Amniotic epithelial cell (primary cell): ENCODE measurements around the gene TP53AIP1.
A peak's percentile ranks its signal among the peaks of the same experiment; 100 is the strongest.

Source experiments
- DNase-seq: peaks from one replicate; pipeline ENCODE4 v3.0.0-alpha.2; 2010; ENCODE audit warnings: low read depth

Gene TP53AIP1, protein sequence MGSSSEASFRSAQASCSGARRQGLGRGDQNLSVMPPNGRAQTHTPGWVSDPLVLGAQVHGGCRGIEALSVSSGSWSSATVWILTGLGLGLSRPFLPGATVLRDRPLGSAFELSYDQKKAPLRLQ

DNA sequence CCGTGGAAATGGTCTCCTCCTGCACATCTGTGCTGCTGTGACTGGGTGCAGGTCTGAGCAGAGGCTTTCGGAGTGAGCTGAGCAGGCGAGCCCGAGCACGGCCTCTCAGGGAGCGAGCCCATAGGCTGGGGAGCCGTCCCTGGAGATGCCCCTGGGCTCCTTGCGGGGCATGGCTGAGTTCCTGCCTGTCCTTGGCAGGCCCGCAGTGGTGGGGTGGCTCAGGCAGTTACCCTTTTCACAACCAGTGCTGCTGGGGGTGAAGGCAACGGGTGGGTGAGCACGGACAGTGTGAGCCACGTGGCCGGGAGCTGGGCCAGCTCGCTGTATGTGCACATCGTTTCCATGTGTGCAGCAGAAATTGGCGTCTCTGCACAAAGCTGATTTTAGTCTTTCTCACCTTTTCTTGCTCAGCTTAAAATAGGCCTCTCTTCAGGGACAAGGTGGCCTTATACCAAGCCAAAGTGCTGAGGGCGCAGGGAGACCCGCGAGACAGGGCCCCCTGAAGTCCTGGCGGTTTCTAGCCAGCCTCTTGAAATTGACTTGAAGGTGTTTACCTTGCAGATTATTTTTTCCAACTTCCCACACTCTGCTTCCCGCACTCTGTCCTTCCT is at the start of gene TP53AIP1:
TP53AIP1 (minus strand) TSS at position 55 of the 611 bp plus-strand sequence. CDS start 5,053 bp downstream, outside the sequence.
- no peak for DNase-seq

DNA sequence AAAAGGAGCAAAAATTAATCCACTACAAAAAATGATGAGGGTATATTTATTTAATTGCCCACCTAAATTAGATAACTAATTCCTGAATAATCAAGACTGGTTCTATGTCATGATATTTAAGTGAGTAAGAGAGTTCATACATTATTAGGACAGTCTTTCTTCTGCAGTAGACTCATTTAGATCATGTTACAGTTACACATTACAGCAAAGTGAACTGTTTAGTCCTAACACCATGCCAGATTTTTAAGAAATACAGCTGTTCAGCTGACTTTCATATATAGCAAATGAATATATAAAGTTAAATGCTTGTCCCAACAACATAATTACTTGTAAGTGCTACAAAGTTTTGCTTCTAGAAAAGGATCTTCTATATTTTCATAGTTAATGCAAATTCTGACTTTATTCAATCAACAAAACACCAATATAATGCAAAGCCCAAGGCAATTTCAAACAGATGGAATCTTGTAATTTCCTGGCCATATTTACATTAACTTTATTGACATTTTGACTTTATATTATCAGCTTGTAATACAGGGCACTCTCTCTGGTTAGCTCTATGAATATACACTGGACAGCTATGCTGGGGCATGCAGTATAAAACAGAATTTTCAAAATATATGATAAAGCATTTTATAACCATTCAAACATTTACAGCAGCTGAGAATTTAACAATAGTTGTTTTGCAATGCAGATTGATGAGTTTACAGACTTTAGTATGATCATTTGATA is 45.7 kb upstream of the TP53AIP1 start:
- no peak for DNase-seq

DNA sequence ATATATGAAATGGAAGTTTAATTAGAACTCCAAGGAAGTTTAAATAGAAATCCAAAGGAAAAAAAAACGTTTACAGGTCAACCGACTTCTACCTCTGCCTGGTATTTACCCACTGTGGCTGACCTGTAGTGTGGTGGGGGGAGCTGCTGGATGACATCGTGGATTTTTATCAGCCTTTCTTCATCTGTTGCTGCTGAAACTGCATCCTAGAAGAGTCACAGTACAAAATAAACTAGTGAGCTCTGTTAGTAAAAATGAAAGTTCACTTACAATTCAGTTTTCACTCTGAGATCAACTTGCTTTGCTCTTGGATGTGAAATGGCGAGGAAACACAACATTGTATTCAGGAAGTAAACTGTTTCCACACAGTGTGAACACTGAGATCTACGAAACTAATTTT is 43.2 kb upstream of the TP53AIP1 start:
- DNase-seq = no peak

DNA sequence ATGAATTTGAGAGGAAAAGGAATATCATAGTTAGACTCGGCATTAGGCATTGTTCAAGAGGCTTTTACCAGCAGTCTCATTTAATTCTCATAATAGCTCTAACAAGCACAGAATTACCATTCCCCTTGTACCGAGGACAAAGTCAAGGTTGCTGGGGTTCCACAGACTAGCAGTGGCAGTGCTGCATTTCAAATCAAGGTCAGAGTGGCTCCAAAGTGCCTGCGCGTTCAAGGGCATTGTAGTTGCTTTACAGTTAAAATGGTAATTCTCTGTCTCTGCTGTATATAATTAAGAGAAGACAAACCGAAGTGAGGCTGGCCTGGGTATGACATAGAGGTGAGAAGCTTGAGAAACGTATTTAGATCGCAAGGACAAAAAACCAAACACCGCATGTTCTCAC is 40.4 kb upstream of the TP53AIP1 start:
- no peak for DNase-seq

DNA sequence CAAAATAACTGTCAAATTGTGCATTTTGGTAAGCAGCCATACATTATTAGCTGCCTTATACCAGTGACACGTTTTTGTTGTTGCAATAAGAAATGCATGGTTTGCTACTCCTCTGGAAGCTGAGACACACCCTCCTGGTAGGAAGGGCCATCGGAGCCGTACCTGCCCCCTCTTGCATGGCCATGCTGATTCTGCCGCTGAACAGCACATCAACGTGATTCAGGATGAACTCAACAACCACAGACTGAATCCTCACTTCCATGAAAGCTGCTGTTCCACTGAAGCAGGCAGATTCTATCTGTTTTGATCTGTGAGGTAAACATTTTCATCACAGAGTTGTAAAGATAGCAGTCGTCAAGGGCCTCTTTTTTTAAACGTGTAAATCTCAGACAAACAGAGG is 38.6 kb upstream of the TP53AIP1 start:
- peak; percentile 74 for DNase-seq

DNA sequence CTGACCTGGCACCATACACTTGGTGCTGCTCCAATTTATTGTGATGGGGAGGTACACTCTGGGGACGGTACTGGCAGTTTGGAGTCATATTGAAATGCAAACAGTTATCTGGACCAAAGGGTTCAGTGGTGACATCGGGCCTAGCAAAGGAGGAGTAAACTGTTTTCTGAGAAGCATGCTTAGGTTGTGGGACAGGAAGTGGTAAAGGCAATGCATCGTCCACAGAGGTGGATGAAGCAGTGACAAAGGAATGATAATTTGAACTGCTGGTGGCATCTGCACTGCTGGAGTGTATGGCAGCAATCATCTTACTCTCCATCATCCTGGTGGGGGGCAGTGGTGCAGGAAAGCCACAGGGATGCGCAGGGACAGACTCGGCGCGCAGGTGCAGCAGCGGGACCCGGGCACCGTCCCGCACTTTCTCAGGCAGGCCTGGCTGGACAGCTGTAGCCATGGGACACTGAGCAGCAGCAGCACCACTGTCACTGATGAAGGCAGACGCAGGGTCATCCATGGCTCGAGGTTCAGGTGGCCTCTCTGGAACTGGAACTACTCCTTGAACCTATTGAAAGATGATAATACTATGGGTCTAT is 28.0 kb upstream of the TP53AIP1 start:
- no peak for DNase-seq

DNA sequence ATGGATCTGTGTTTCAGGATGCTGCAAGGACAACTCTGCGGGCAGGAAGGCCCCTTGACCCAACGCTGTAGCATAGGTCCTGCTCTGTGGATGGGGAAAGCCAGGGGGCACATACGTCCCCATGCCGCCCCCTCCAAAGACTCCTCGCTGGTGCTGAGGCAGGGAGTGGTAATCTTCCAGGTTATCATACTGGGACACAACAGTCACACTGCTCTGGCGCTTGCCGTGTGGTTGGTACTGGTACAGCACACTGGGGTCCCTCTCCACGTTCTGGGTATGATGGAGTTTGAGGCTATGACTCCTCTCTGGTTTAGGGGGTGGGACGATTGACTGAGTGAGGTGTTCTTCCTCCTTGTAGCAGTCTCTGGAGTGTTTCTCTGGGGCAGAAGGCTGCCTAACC is 26.2 kb upstream of the TP53AIP1 start:
- DNase-seq = no peak

DNA sequence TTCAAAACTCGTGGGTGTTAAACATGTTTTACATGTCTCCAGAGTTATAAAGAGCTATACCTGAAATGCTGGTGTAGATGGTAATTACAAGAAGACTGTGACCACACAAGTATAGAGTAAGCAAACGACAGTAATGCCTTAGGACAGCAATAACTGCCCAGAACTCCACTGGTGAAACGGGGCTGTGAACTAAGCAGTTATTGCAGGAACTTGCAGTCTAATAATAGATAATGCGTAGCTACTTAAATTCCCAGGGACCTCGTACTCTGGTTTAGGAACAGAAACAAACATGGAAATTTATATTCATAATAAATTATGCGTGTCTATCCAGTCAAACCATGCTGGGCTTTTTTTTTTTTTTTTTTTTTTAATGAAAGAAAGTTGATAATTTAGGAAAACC is 24.9 kb upstream of the TP53AIP1 start:
- no peak for DNase-seq

DNA sequence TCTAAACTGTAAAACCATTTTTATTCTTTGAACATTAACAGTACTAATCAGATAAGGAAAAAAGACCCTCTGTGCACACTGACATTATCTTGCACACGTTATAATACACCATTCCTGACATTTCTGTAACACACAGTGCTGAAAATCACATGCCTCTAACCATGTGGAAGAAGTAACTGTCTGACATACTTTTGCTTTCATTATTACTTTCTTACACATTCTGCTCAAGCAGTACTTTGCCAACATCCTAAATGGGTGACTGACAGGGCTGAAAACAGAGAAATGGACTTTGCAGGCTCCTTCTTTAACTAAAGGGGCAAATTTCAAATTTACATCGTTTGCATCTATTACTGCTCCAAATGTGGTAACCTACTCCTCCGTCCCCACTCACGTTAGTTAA is 22.8 kb upstream of the TP53AIP1 start:
- DNase-seq = no peak

DNA sequence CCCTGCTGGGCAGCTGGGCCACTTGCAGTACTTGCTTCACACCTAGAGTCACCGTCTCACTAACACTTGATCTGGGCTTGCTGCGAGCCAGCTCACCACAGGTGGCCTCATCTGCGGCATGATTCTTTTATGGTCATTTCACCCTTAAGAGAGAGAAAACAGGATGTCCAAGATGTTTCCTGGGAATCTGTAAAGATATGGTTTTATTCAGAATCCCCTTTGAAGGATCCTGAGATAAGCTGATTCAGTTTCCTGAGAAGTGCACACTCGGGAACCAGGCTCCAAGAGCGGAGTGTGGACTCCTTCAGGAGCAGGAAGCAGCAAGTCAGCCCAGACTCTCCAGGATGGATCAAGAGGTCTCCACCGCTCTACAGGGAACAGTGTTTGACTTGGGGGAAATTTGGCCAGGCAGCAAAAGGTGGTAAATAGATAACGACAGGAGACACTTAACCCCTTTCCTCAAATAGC is 21.8 kb upstream of the TP53AIP1 start:
- DNase-seq = no peak

DNA sequence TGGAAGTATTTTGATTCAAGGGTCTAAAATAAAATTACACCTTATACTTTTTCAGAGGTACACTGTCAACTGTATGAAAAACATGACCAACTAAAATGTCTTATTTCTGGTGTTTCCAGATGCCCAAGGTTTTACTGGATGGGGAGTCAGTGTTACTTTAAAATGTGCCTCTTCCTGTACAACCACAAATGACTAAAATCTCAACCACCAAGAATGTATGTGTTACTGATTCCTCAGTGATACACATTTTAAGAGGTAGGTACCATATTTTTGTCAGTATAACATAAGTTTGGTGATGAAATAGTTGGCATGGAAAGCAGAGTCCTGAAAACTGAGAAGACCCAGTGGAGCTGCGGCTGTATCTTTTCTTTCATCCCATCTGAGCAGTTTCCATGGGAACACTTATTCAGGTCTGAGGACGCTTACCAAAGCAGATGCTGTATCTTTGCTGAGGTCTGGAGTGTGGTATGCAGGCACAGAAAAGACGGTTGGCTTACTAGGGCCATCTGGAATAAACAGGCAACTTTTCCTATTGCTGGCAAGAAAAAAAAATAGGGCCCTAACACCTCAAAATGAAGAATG is 21.2 kb upstream of the TP53AIP1 start:
- peak; percentile 28 for DNase-seq

DNA sequence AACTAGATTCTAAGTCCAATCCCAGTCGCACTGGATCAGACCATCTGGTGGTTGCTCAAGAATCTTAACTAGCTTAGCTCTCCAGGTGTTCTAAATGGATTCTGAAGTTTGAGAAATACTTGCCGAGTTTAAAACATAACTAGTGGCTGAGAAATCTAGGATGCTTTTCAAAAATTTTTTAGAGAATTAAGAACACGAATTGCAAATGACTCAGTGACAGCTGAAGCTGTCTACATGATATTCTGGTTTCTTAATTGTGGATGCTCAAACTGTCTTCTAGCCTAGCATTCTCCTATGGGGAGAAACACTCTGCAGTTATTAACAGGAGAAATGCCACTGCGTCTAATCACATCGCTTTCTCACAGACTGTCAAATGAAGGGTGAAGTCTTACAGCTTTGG is 20.2 kb upstream of the TP53AIP1 start:
- no peak for DNase-seq

DNA sequence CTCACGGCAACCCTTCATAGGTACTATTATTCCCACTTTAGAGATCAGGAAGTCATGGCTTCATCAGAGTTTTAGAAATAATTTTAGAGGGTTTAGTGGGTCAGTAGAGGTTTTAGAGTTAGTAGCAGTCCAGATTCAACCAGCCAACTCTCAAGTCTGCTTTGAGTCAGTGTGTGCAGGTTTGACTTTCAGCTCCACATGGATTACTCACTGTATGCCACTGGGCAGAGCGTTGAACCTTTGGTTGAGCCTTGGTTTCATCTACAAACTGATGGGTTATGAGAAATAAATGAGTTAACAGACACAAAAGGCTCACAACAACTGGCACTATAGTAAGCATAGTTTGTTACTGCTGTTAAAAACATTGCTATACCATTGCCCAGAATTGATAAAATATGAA is 19.0 kb upstream of the TP53AIP1 start:
- no peak for DNase-seq

DNA sequence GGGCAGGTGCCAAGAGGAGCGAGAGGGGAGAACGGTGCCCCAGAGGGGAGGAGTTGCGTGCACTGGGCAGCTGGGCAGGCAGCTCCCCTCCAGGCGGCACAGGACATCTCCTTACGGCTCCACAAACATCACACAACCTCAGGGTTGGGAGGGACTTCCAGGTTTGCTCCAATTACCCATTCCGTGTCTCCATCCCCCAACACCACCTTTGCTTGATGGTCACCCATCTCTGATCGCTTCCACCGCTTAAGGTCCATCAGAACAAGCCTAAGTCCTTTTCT is 14.5 kb upstream of the TP53AIP1 start:
- DNase-seq = no peak

DNA sequence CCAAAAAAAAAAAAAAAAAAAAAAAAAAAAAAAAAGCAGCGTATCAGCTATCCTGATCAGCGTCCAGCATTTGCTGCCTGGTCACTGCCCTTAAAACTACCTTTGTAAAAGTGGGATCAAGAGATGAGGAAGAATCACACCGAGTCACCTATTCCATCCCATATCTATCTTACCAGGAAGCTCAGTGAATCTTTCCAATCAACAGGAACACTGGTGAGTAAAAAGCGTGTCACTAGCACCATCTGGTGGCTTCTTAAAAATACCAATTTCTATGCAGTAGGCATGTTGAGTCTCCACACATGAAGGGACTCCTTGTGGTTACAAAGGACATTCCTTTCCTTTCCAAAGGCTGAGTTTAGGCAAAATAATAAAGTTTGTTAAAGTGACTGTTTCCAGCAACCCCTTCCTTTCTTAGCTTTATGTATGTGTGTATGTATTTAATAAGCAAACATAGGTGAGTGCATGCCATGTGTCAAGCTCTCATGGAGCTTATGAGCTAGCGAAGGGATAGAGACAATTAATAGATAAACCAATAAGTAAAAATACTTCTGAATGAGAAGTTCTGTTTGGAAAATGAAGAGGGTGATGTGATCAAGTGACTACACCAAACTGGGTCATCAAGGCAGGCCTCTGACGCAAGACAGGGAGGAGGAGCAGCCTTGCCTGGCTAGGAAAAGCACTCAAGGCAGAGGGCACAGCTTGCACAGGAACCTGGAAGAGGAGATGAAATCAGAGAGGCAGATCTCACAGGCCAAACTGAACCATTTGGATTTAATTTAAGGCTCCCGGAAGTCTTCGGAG is 13.9 kb upstream of the TP53AIP1 start:
- DNase-seq = peak; percentile 63

DNA sequence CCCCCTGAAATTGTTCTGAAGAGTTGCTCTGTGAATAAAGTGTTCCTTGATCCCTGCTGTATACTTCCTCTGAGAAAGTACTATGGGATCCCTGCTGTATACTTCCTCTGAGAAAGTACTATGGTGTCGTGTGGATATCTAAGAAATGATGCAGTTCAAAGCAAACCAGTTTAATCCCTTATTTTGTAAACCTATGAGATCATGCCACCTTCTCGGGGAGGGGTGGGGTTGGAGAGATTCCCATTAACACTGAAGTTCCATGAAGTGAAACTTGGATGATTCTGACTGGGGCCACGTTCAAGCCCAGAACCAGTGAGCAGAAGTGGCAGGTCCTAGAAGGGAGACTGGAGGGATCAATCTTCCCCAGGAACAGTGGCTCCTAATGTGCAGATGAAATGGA is 13.0 kb upstream of the TP53AIP1 start:
- no peak for DNase-seq

DNA sequence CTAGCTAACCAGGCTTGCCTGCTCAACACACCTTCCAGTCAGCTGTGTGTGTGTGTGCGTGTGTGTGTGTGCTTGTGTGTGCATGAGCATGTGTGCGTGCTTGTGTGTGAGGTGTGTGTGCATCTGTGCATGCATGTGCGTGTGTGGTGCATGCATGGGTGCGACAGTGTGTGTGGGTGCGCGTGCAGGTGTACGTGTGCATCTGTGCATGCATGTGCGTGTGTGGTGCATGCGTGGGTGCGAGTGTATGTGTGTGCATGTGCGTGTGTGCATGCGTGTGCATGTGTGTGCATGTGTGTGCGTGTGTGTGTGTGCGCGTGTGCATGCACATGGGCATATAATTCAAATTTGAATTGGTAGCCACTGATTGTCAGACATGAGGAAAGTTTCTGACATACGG is 10.5 kb upstream of the TP53AIP1 start:
- no peak for DNase-seq

DNA sequence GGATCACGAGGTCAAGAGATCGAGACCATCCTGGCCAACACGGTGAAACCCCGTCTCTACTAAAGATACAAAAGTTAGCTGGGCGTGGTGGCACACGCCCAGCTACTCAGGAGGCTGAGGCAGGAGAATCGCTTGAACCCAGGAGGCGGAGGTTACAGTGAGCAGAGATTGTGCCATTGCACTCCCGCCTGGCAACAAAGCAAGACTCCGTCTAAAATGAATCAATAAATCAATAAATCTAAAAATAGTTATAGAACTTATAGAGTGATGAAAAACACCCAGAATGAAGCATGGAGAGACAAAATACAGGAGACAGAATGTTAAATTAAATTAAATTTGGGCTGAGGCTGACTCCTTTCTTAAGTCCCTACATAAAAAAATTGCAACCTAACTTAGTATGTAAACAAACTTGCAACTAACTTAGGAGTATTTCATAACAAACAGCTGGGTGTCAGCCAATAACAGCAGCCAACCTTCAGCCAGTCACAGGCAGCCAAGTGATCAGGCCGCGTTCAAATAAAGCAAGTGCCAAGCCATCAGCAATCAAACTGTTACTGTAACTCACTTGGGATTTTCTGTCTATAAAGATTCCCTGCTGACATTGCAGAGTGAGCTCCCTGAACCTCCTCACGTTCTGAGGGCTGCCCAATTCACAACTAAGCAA is 7.3 kb upstream of the TP53AIP1 start:
- DNase-seq = no peak

DNA sequence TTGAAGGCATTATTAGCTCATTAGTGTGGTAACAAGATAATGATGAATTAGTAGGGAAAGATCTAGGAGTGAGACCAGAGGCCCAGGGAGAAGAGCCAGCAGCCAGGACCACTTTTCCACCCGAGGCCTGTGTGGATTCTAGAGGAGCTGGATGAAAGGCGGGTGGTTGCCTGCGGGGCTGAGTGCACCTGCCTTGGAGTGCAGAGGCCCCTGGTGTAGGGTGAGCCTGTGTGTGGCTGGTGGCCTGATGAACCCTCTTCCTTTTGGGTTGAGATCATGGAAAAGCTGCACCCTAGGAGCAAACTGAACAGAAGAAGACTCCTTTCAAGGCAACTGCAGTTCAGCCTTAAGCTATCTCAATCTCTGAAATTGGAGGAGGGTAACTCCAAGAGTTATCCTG is 5.9 kb upstream of the TP53AIP1 start:
- no peak for DNase-seq

DNA sequence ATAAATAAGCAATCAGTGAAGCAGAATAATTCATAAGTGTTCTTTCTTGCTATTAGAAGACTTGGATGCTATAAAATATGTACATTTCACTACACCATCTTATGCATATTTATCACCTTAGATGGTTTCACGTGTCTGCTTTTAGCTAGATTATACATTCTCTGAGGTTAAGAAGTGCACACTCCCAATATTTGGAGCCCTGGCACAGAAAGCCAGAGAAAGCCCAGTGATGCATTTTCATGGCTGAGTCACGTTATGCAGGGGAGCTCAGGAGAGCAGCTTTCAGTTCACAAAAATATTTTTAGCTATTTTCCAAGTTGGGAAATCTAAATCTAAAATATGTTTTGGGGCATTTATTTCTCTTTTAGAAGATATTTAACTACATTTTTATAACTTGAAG is 5.1 kb upstream of the TP53AIP1 start:
- DNase-seq = no peak

DNA sequence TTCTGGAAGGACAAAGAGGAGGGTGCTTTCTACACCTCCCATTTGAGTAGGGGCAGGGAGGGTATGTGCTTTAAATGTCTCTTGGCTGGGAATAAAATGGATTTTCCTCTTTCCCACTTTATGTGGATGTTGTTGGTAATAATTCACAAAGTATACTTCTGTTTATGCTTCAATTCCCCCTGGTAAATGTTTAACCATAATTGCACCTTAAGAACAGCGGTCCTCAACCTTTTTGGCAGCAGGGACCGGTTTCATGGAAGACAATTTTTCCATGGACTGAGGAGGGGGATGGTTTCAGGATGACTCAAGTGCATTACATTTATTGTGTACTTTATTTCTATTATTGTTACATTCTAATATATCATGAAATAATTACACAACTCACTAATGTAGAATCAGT is 4.0 kb upstream of the TP53AIP1 start:
- no peak for DNase-seq
